KOPT-K1 (cell line): ENCODE results near the gene ADGRV1.

Experiments used
- H3K27ac ChIP-seq: fragments of 200-600 bp; sonication (generic); 2 replicates; pipeline ENCODE4 v1.5.1; 2016; ENCODE audit warnings: antibody characterized with exemption, mild to moderate bottlenecking, low read depth, low read length; ENCODE audit not compliant: poor library complexity, severe bottlenecking
- H3K36me3 ChIP-seq: fragments of 200-600 bp; sonication (generic); 2 replicates; pipeline ENCODE4 v1.5.1; 2017; ENCODE audit warnings: antibody characterized with exemption, mild to moderate bottlenecking, low read length, moderate library complexity; ENCODE audit not compliant: insufficient read depth
- H3K9me3 ChIP-seq: fragments of 200-600 bp; sonication (generic); 2 replicates; pipeline ENCODE4 v1.5.1; 2017; ENCODE audit warnings: antibody characterized with exemption, low read length, mild to moderate bottlenecking; ENCODE audit not compliant: insufficient read depth, poor library complexity, severe bottlenecking

ADGRV1 gene

GRCh38 chr5:91072881-91073280 is 514.3 kb downstream of the ADGRV1 start:
- Histone ChIP-seq H3K9me3 (no peaks in the 10 kb centered on the region), H3K27ac (no peak overlapping the region), H3K36me3 (no peaks in the 10 kb centered on the region)

- Histone ChIP-seq H3K36me3 (no peaks in the 10 kb centered on the region), H3K9me3 (no peaks in the 10 kb centered on the region), H3K27ac (no peak overlapping the region)
These were observed 516.0 kb downstream of the ADGRV1 start for GRCh38 chr5:91074615-91075014.

- Histone ChIP-seq H3K9me3 (no peaks in the 10 kb centered on the region), H3K36me3 (no peaks in the 10 kb centered on the region), H3K27ac (no peak overlapping the region)
These were observed 517.5 kb downstream of the ADGRV1 start for GRCh38 chr5:91076138-91076537.

GRCh38 chr5:91077623-91078022 is 519.0 kb downstream of the ADGRV1 start:
- Histone ChIP-seq H3K9me3 (no peaks in the 10 kb centered on the region), H3K36me3 (no peaks in the 10 kb centered on the region), H3K27ac (no peak overlapping the region)

GRCh38 chr5:91079037-91079436 is 520.4 kb downstream of the ADGRV1 start:
- Histone ChIP-seq H3K36me3 (no peaks in the 10 kb centered on the region), H3K9me3 (no peaks in the 10 kb centered on the region), H3K27ac (no peak overlapping the region)

- Histone ChIP-seq H3K36me3 (no peaks in the 10 kb centered on the region), H3K27ac (no peak overlapping the region), H3K9me3 (no peaks in the 10 kb centered on the region)
These were observed 531.2 kb downstream of the ADGRV1 start for GRCh38 chr5:91089758-91090157.

GRCh38 chr5:91090995-91091394 is 532.4 kb downstream of the ADGRV1 start:
- no peaks in the 10 kb centered on the region for H3K9me3 ChIP-seq
- H3K27ac ChIP-seq = no peak overlapping the region
- H3K36me3 ChIP-seq = no peaks in the 10 kb centered on the region

- H3K9me3 ChIP-seq = no peaks in the 10 kb centered on the region
- H3K36me3 ChIP-seq = no peaks in the 10 kb centered on the region
- H3K27ac ChIP-seq = no peak overlapping the region
These were observed 533.1 kb downstream of the ADGRV1 start for GRCh38 chr5:91091471-91092234.

GRCh38 chr5:91092859-91093783 is 534.5 kb downstream of the ADGRV1 start:
- Histone ChIP-seq H3K36me3 (no peaks in the 10 kb centered on the region), H3K27ac (no peak overlapping the region), H3K9me3 (no peaks in the 10 kb centered on the region)

GRCh38 chr5:91095313-91095712 is 536.7 kb downstream of the ADGRV1 start:
- Histone ChIP-seq H3K9me3 (no peaks in the 10 kb centered on the region), H3K36me3 (no peaks in the 10 kb centered on the region)

GRCh38 chr5:91095786-91096385 is 537.3 kb downstream of the ADGRV1 start:
- Histone ChIP-seq H3K27ac (no peak overlapping the region), H3K9me3 (no peaks in the 10 kb centered on the region), H3K36me3 (no peaks in the 10 kb centered on the region)

More at GRCh38 chr5:91095313-91095712, 536.7 kb downstream of the ADGRV1 start:
- no peak overlapping the region for H3K27ac ChIP-seq

GRCh38 chr5:91098541-91098940 is 539.9 kb downstream of the ADGRV1 start:
- Histone ChIP-seq H3K27ac (no peak overlapping the region), H3K36me3 (no peaks in the 10 kb centered on the region), H3K9me3 (no peaks in the 10 kb centered on the region)

- Histone ChIP-seq H3K36me3 (no peaks in the 10 kb centered on the region), H3K9me3 (no peaks in the 10 kb centered on the region), H3K27ac (no peak overlapping the region)
These were observed 543.2 kb downstream of the ADGRV1 start for GRCh38 chr5:91101600-91102379.

GRCh38 chr5:91103353-91104061 is 544.9 kb downstream of the ADGRV1 start:
- H3K9me3 ChIP-seq = no peaks in the 10 kb centered on the region
- H3K27ac ChIP-seq = no peak overlapping the region
- no peaks in the 10 kb centered on the region for H3K36me3 ChIP-seq
